Measurements from ENCODE around the gene TMEM9B.
A peak's percentile ranks its signal among the peaks of the same experiment; 100 is the strongest.
"Not testable (repeated sequence)": the region's sequence is repeated elsewhere in the genome, so short reads cannot be mapped to it uniquely, and the experiment has no call there.

Gene TMEM9B

GRCh38 chr11:8964324-8965320 is at the start of gene TMEM9B:
TMEM9B (minus strand) TSS chr11:8964442; CDS start chr11:8964313, 129 bp downstream.
- DNase-seq (ENCODE audit: low read depth), result peak; percentile 52

- no peak for DNase-seq (ENCODE audit: low read depth)
Observed at GRCh38 chr11:9013373-9013772, 49.1 kb upstream of the TMEM9B start.

- DNase-seq (ENCODE audit: low read depth), result not testable (repeated sequence)
Observed at GRCh38 chr11:9009538-9009937, 45.3 kb upstream of the TMEM9B start.

- DNase-seq (ENCODE audit: low read depth), result no peak
Observed at GRCh38 chr11:9008661-9009060, 44.4 kb upstream of the TMEM9B start.

GRCh38 chr11:9008011-9008550 is 43.8 kb upstream of the TMEM9B start:
- no peak for DNase-seq (ENCODE audit: low read depth)

- no peak for DNase-seq (ENCODE audit: low read depth)
Observed at GRCh38 chr11:9005087-9005486, 40.8 kb upstream of the TMEM9B start.

GRCh38 chr11:9004183-9004926 is 40.1 kb upstream of the TMEM9B start:
- DNase-seq (ENCODE audit: low read depth), result no peak

- no peak for DNase-seq (ENCODE audit: low read depth)
Observed at GRCh38 chr11:9003573-9004182, 39.4 kb upstream of the TMEM9B start, which contains the start of gene NRIP3. NRIP3 (minus strand) TSS chr11:9004001; CDS start chr11:9003935, 66 bp downstream.

GRCh38 chr11:9002920-9003572 is 38.8 kb upstream of the TMEM9B start:
- DNase-seq (ENCODE audit: low read depth), result no peak

- peak; percentile 53 for DNase-seq (ENCODE audit: low read depth)
Observed at GRCh38 chr11:9001736-9002135, 37.5 kb upstream of the TMEM9B start.

- DNase-seq (ENCODE audit: low read depth), result no peak
Observed at GRCh38 chr11:8998017-8998416, 33.8 kb upstream of the TMEM9B start.

- no peak for DNase-seq (ENCODE audit: low read depth)
Observed at GRCh38 chr11:8997451-8997850, 33.2 kb upstream of the TMEM9B start.

GRCh38 chr11:8989453-8989852 is 25.2 kb upstream of the TMEM9B start:
- DNase-seq (ENCODE audit: low read depth), result peak; percentile 42

- DNase-seq (ENCODE audit: low read depth), result no peak
Observed at GRCh38 chr11:8988329-8989234, 24.3 kb upstream of the TMEM9B start.

- no peak for DNase-seq (ENCODE audit: low read depth)
Observed at GRCh38 chr11:8987446-8987845, 23.2 kb upstream of the TMEM9B start.

GRCh38 chr11:8986772-8987171 is 22.5 kb upstream of the TMEM9B start:
- DNase-seq (ENCODE audit: low read depth), result not testable (repeated sequence)

- no peak for DNase-seq (ENCODE audit: low read depth)
Observed at GRCh38 chr11:8985462-8985861, 21.2 kb upstream of the TMEM9B start.

- DNase-seq (ENCODE audit: low read depth), result no peak
Observed at GRCh38 chr11:8983552-8983951, 19.3 kb upstream of the TMEM9B start.

GRCh38 chr11:8980485-8980884 is 16.2 kb upstream of the TMEM9B start:
- DNase-seq (ENCODE audit: low read depth), result no peak

- not testable (repeated sequence) for DNase-seq (ENCODE audit: low read depth)
Observed at GRCh38 chr11:8979365-8979764, 15.1 kb upstream of the TMEM9B start.

Measured in GM04503 (cell line).